GM19324 (cell line): ENCODE results near the gene TACC2.

ENCODE experiments used
- ATAC-seq: cut with Tn5 transposase; IDR thresholded peaks from one replicate; pipeline ENCODE4 v1.9.1; 2021; ENCODE audit warnings: mild to moderate bottlenecking, moderate library complexity; ENCODE audit not compliant: unreplicated experiment, low FRiP score

Gene TACC2

DNA sequence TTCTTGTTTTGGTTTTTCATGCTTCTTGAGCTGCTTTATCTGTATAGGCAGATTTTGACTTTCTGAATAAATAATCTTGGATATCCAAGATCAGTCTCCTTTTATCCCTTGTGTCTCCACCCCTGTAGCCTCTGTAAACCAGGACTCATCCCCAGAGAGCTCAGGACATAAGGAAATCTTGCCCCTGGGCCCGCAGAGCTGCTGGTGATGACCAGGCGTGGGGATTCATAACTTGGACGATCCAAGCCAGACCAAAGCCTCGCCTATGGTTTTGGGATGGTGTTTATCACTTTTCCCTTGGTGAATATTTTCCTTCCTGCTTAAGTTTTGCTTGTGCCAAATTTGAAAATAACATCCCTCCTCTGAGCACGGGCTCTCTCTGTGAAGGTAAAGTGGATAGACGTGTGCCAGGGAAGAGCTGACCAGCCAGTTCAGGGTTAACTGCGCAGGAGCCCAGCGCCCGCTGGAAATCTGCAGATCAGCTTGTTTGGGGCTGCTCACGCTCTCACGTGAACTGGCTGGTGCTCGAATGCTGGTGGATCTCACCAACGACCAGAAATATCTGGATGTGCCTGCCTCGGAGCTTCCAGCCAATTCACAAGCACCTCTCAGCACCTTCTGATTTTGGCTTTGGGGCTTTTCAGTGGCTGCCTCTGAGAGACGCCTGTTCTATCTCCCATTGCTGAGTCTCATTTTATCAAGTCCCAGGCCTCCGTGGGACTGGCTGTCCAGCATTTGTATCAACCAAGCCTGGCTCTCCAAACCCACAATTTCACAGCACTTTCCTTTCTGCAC is 150.1 kb downstream of the TACC2 start:
- ATAC-seq = no peak

DNA sequence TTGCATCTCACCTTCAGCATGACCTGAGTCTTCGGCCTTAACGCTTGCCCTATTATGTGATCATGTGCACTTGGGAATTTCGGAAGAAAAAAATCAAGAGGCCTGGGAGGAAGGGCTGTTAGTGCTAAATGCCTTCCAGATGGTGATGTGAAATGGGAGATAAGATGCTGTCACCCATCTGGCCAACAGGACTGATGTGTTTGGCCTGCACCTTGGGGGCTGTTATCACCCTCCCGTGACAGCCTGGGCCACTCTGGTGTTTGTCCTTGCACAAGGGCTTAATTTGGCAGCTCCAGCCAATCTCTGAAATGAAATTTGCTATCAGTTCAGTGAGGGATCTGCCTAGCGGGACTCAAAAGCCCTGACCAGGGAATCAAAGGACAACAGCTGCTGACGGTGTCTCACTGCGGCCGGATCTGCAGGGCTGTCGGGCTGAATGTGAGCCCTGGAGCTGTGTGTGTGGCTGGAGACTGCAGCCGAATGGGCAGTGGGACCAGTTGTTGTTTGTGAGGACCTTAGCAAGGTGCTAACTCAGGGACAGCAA is 150.7 kb downstream of the TACC2 start:
- ATAC-seq = no peak

DNA sequence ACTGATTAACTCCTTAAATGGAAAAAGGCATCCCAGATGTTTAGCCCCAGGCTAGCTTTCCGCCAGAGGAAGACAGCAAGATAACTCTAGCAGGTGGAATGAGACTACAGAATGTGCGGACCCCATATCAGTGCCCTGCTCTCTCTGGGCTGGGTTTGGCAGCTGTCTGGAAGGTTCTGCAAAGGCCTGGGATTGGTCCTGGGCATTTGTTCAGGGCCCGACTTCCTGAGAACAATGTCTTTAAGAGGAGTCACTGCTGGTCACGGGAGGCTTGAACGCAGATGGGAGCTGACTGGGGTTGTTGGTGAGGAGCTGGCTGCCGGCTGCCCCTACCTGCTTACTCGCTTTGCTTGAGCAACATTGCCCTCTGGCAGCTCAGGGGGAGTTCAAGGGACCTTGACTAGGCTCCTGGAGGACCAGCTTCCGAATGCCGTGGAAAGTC is 151.5 kb downstream of the TACC2 start:
- ATAC-seq = no peak

DNA sequence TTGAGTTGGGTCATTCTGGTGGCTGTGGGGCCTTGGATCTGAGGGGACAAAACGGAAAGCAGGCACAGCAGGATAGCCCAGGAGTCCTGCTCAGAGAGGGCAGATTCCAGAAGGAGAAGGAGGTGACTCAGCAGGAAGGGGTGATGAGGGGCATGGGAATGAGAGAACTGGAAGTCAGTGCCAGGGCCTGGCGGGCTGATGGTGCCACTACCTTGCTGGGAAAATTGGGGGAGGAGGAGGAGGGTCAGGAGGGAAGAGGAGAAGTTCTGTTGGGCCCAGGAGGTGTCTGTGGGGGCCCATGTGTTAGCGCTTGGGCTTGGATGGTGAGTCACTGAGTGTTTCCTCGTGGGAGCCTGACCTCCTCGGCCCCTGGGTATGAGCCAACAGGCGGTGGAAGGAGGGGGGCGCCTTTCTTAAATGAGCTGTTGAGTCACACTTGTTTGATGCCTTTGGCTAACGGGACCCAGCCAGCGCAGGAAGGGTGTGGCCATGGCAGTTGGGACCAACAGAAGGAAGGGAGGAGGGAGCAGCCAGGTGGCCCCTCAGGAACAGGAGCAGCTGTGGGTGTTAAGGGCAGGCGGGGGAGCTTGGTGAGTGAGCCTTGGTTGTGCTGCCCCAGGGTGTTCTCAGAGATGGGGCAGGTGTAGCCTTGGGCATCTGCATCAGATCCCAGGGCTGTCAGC is 152.1 kb downstream of the TACC2 start:
- ATAC-seq = no peak

DNA sequence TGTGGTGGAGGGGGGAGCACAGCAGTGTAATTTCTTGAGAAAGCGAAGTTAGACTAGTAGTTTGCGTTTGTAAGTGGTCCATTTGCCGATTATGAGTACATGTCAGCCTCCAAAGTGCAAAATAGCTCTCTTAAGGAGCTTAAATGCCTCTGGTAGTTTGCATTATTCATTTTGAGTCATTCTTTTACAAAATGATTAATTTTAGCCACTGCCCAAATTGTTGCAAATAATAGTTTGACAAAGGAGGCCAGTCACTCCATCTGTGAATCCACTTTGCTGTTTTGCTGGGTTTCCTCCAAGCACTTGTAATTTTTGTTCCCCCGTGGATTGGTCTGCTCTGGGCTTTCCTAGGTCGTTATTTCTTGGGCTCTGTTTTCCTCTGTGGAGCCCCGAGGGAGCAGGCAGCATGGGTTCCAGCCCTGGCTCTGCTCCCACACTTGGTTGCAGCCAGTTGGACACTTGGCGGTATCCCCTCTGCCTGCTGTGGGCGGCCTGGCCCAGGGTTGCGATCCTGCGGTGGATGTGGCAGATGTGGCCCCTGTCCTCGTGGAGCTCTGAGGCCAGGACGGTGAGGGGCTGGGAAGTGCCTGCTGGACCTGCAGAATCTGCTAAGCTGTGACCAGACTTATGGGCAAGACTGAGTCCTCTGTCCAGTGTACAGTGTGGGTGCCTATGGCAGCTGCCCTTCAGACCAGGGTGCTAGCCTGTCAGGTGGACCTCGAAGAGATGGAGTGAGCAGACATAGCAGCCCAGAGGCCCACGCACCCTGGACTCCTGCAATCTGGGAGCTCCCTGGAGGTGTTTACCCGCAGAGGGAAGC is 153.1 kb downstream of the TACC2 start:
- no peak for ATAC-seq

DNA sequence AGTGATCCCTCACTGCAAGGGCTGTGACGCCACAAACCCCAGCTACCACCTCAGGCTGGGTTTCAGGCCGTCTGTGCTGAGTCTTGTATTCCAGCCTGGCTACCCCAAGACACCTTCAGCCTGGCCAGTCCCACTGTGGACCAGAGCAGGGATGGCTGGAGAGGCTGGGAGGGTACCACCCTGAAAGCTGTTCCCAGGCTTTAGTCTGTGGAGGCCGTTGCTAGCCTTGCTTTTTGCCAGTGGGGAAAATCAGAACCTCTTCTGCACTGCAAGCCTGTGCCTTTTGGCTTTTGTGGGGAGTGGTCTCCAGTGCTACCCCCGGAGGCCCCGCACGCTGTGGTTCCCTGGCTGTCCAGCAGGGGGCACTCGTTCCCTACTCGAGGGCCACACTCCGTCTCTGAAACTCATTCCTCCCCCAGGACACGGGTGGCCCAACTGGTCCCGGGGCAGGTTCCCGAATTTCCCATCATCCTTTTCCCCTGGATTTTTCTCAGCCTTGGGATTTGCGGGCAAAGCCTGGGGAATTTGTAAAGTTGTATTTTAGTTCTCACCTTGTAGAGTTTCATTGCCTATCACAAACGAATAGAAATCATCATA is 153.8 kb downstream of the TACC2 start:
- ATAC-seq = no peak

DNA sequence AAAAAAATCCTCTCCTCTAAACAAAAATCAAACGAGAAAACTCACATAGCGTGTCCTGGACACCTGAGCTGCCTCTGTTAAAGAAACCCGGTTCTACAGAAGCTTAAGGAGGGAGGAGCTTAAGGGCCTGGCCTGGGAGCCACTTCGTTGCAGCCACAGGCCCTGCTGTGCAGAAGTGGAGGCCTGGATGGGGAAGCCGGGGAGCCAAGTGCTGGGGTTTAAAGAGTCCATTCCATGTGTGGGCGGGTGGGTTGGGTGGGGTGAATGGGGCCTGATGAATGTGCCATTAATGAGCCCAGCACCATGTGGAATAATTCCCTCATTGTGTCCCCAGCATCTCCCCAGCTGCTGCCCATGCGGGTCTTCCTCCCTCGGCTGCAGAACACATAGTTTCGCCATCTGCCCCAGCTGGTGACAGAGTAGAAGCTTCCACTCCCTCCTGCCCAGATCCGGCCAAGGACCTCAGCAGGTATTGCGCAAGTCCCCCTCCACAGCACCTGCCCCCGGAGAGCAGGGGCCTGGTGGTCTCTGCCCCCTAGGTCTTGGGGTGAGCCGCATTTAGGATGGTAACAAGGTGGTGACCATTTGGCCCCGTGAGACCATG is 154.4 kb downstream of the TACC2 start:
- no peak for ATAC-seq

DNA sequence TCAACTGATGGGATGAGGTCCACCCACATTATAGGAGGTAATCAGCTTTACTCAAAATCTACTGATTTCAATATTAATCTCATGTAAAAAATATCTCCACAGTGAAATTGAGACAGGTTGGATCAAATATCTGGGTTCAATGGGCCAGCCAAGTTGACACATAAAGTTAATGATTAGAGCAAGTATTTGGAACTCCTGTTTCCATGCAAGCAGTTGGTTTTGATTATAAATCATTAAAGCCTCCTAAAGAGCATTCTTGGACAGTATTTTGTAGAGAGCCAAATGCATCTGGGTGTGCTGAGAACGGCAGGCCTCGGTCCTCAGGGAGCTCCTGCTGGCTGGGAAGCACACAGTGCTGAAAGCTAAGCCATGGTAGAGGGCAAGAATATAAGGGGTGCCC is 155.2 kb downstream of the TACC2 start:
- ATAC-seq = no peak

DNA sequence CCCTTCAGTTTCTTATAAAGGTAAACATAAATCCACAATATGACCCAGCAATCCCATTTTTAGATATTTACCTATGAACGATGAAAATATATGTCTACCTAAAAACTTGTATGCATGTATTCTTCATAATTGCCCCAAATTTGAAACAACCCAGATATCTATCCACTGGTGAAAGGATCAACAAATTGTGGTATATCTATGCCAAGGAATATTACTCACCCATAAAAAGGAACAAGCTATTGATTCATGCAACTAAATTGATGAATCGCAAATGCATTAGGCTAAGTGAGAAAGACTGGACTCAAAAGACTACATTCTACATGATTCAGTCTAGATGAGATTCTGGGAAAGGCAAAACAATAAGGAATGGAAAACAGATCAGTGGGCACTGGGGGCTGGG is 156.2 kb downstream of the TACC2 start:
- no peak for ATAC-seq

DNA sequence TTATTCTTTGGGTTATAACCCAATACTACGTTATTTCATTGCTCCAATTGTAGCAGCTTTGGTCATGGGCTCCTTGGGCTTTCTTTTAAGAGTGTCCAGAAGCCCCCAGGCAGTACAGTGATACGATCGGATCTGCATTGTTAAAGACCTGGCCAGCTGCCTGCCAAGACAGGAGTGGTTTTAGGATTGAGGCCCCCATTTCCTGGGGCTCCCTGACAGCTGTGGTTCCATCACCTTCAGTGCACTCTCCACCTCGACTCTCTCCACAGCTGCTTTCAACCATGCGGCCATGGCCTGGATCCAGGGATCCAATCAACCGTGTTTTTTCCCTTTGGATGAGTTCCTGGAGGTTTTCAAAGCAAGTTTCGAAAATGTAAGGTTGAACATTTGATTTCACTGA is 158.7 kb downstream of the TACC2 start:
- ATAC-seq = no peak

DNA sequence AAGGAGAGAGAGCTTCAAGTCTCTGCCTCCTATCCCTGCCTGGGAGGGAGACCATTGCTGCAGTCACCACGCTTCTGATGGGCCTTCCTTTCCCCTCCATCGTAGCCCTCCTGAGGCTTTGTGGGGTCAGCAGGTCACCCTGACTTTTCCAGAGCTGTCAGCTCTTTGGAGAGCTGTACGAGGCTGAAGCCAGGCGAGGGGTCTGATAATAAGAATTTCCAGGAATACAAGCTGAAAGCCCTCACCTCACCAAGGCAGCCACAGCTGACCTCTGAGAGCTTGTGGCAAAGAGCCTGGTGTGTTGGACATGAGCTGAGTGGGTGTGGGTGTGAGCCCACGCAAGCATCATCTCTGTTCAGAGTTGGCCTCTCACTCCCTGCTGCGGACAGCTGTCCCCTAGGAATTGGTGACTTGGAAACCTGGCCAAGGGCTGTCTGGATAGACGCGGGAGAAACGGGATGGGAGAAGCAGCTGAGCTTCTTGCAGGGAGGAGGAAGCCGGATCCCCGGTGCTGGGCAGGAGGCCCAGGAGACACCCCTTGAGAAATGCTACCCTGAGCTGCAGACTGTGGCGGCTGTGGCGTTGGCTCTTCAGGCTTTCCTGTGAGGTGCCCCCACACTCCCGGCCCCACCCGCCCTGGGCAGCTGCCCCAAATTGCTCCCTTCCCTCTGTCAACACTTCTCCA is 160.1 kb downstream of the TACC2 start:
- ATAC-seq = no peak

DNA sequence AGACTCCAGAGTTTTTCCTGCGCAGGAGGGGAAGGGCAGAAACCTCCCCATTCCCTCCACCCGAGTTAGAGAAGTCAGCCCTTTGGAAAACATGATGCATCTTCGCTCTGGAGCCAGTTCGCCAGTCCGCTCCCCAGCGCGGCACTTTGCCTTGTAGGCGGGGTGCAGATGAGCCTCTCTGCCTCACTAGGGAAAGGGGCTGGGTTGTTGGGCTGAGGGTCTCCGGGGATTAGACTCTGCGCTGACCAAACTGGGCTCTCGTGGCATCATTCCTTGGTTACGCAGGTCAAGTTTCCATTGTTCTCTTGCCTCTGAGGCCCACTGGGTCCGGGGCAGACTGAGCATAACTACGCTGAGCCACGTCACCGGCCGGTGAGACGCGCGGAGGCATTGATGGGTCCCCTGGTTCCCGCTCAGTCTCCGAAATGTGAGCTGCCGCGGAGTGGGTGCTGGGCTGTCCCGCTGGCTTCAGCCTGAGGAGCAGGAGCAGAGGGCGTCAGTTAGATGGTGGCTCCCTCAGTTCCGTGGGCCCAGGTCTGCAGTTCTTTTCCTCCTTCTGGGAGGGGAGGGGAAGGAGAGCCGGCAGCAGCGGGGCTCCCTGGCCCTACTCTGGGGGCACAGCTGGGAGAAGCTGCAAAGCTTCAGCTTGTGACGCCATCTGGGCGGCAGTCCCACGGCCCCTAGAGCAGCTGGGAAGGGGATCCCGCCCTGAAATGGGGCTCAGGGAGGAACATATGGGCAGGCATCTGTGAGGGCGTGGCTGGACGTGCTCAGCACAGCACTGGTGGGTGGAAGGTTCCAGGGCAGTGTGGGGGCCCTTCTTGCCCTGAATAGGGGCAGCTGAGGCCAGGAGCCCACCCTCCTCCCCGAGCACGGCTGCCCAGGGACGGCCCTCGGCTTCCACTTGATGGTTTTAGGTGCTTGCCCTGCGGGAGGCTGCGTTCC is 160.9 kb downstream of the TACC2 start:
- no peak for ATAC-seq

DNA sequence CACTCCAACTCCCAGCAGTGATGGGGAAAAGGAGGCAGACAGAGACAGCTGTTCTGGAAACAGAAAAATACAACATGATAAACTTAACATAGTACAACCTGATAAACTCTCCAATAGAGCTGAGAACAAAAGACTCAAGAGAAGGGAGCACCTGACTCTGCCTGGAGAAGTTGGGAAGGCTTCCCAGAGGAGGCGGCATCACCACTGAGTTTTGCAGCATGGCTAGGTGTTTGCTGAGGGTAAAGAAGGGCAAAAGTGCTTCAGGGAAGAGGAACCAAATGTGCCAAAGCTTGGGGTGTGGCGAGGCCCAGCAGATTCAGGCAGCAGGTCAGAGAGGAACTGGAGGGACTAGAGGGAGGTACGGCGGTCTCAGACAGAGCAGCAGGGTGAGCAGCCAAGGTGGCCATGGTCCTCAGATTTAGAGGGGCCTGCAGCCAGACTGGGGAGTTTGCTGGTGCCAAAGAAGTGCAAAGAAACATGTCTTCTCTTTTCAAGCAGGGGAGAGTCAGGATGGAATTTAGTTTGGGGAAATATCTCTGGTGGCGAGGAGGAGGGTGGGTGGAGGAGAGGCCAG is 162.2 kb downstream of the TACC2 start:
- ATAC-seq = no peak

DNA sequence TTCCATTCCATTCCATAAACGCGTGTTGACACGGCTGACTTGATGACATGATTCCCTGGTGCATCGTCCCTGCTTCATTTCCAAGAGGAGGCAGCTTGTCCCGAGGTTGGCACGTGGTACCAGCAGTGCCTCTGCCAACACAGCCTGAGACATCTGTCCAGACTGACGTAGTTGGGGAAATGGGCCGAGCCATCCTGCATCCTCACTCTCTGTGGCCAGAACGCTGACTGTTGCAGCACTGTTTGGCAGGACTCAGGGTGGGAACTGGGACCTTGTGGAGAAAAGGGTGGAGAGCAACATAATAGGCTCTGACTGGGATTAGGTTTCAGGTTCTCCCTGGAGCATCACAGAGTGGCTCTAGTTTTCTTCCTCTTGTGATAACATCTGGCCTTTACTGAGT is 163.6 kb downstream of the TACC2 start:
- ATAC-seq = no peak

DNA sequence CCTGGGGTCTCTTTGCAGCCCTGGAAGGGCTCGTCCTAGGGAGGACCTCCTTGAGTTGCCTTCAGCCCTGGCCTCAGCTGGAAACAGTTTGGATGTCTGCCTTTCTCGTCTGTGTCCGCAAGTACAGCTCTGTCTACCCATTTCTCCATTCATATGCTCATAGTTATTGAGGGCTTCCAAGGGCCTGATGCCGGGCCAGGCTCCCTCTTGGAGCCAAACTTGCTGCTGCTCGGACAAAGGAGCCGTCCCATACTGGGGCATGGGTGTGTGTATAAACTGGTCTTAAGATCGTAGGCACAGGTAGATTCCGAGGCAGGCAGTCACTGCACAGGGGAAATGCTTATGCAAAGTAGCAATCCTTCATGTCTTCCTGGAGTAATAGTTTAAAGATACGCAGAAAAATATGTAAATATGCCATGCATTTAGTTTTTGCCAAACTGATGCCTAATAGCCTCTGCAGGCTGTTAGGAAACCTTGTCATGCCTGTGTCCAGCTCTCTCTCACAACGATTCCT is 165.1 kb downstream of the TACC2 start:
- ATAC-seq = no peak

DNA sequence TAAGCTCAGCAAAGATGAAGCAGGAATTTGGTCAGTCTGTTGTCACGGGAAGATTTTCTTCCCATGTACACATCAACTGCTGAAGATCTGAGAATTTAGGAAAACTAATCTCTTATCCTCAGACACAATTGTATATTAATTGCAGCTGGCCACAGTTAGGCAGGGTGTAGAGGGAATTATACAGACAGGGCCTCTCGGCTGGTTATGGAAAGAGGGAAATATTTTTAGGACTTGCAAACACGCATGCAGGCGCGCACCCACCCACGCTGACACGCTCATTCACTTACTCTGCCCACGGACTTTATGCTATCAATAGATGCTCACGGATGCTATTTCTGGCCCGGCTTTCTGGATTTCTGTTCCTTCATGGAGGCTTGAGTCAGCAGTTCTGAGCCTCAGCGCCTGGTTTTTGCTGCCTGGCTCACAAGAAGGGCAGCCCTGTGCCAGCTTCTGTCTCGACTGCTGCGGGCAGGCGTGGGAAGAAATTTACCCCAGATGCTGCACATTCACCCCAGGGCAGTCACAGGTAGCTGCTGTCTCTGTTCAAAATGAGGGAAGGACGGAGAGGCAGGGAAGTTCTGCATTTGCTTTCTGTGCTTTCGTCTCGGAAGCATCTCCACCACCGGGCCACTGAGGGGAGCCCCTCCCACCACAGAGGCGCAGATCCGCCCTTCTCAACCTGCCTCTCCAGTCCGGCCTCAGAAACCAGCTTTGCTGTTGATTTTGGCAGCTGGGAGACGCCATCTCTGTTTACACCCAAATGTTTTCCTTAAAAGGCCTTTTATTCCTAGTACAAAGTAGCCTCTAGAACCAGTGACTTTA is 165.8 kb downstream of the TACC2 start:
- no peak for ATAC-seq

DNA sequence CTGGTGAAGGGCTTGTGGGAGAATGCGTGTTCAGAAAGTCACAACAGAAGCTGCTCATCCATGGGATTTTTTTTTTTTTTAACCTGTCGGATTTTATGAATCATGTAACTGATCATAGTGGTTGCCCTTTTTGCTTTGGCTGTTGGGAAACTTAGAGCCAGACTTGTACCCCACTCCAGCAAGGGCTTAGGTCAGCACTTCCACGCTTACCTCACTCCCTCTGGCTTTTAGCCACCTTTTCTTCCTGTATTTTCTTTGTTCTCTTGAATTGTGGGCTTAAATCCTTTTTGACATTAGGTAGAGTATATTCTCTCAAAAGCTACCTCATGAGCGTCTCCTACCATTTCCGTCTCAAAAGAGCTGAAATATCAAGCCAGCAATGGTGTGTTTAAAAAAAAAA is 168.5 kb downstream of the TACC2 start:
- no peak for ATAC-seq
